GM12878 (cell line): ENCODE measurements around the gene OTUD4. TPM values are rescaled to one million over a fixed set of nuclear protein-coding genes. Genes with fewer than 3 reads are reported as not detected.

Experiments
- ATAC-seq: fragments of 200-7000 bp; cut with Tn5 transposase; 3 replicates; pipeline ENCODE4 v1.9.1; 2020; ENCODE audit warnings: mild to moderate bottlenecking, moderate library complexity
- BruUV-seq: library from RNA; stranded (reverse); fragments of 400-500 nt; replicated peaks from 2 replicates; lab custom pipeline; 2021; lab: Mats Ljungman, UMichigan
- CTCF ChIA-PET: fragments of 300-600 bp; sonication (Branson Sonifier 250); formaldehyde crosslinking; extraction: SDS; loops from one replicate; lab custom pipeline; 2021; ENCODE audit warnings: inconsistent platforms; lab: Yijun Ruan, JAX
- POLR2A ChIA-PET: fragments of 350-600 bp; formaldehyde crosslinking; extraction: SDS; loops from one replicate; lab custom pipeline; 2021; ENCODE audit warnings: inconsistent platforms; lab: Charles Lee
- RAD21 ChIA-PET: fragments of 300-600 bp; sonication (Branson Sonifier 250); formaldehyde crosslinking; loops from one replicate; lab custom pipeline; 2023; ENCODE audit warnings: antibody characterized with exemption; ENCODE audit not compliant: unreplicated experiment; lab: Charles Lee
- SMC1A ChIA-PET: fragments of 300-600 bp; sonication (Branson Sonifier 250); formaldehyde crosslinking; loops from one replicate; lab custom pipeline; 2023; ENCODE audit not compliant: unreplicated experiment, uncharacterized antibody; lab: Charles Lee
- DNase-seq: peaks from one replicate; pipeline ENCODE4 v3.0.0-alpha.2; 2011; ENCODE audit warnings: low read depth, low spot score
- FAIRE-seq: peaks from 3 replicates; lab custom pipeline; 2011; peaks lifted over from hg19 to GRCh38; lab: Jason Lieb, UNC
- H2AFZ ChIP-seq: 2 replicates; pipeline ENCODE4 v1.6.0; 2011; ENCODE audit warnings: low read depth, low read length, control low read depth; ENCODE audit not compliant: control insufficient read depth
- H3K27ac ChIP-seq: 2 replicates; pipeline ENCODE4 v1.5.1; 2011; ENCODE audit warnings: control low read depth; ENCODE audit not compliant: control insufficient read depth, insufficient read depth
- H3K27me3 ChIP-seq, 2 experiments: replicated peaks in 1 of 2; 2 replicates each; pipeline versions ENCODE4 v1.6.0 to v1.6.1; 2011; ENCODE audit warnings: low read length in 1 of 2; ENCODE audit not compliant: control insufficient read depth in 2 of 2, insufficient read depth in 2 of 2
- H3K36me3 ChIP-seq, 2 experiments: 2 replicates each; pipeline ENCODE4 v1.5.1; 2011; ENCODE audit warnings: low read length in 1 of 2; ENCODE audit not compliant: control insufficient read depth in 2 of 2, insufficient read depth in 2 of 2
- H3K4me1 ChIP-seq: 2 replicates; pipeline ENCODE4 v1.6.1; 2011; ENCODE audit warnings: mild to moderate bottlenecking, low read length, moderate library complexity, mixed read lengths; ENCODE audit not compliant: control insufficient read depth, insufficient read depth
- H3K4me2 ChIP-seq: 2 replicates; pipeline ENCODE4 v1.6.0; 2011; ENCODE audit warnings: control low read depth; ENCODE audit not compliant: control insufficient read depth, insufficient read depth
- H3K4me3 ChIP-seq: fragments of 200-600 bp; sonication (generic); 2 replicates; pipeline ENCODE4 v1.5.1; 2016
- H3K79me2 ChIP-seq: 2 replicates; pipeline ENCODE4 v1.6.0; 2011; ENCODE audit warnings: low read length; ENCODE audit not compliant: control insufficient read depth, insufficient read depth
- H3K9ac ChIP-seq: 2 replicates; pipeline ENCODE4 v1.8.0; 2011; ENCODE audit warnings: low read length, control low read depth, mixed read lengths; ENCODE audit not compliant: control insufficient read depth, insufficient read depth
- H3K9me3 ChIP-seq: replicated peaks from 3 replicates; pipeline ENCODE4 v1.5.1; 2011; ENCODE audit warnings: mild to moderate bottlenecking, low read length; ENCODE audit not compliant: control insufficient read depth, insufficient read depth
- H4K20me1 ChIP-seq: 2 replicates; pipeline ENCODE4 v1.6.0; 2011; ENCODE audit not compliant: control insufficient read depth, insufficient read depth
- EGR1 ChIP-seq, 2 experiments: IDR thresholded peaks; 1 replicate in 1 of 2; 2 replicates in 1 of 2; pipeline ENCODE4 v1.6.1; 2011 to 2012; ENCODE audit warnings: low read depth in 2 of 2, low read length in 2 of 2, borderline replicate concordance in 1 of 2, mild to moderate bottlenecking in 1 of 2, moderate library complexity in 1 of 2
- MXI1 ChIP-seq: fragments of 150-350 bp; IDR thresholded peaks from 2 replicates; pipeline ENCODE4 v1.6.1; 2011; ENCODE audit warnings: low read depth, mild to moderate bottlenecking, inconsistent platforms, low read length, improper control_type of control experiment
- NR2C1 ChIP-seq: fragments of 450-650 bp; IDR thresholded peaks from 2 replicates; pipeline ENCODE4 v1.6.1; 2017; ENCODE audit warnings: antibody characterized with exemption, mild to moderate bottlenecking, moderate library complexity
- PML ChIP-seq: IDR thresholded peaks from 2 replicates; pipeline ENCODE4 v1.6.1; 2012; ENCODE audit warnings: low read length, inconsistent platforms
- RAD51 ChIP-seq: fragments of 450-650 bp; IDR thresholded peaks from 2 replicates; pipeline ENCODE4 v1.6.1; 2016; ENCODE audit warnings: moderate library complexity, mild to moderate bottlenecking, inconsistent platforms
- RFX5 ChIP-seq: IDR thresholded peaks from 2 replicates; pipeline ENCODE4 v1.6.1; 2011; ENCODE audit warnings: low read depth, low read length, improper control_type of control experiment
- WGBS: methylation state at CpG from one replicate; pipeline ENCODE4 v1.1.6; 2016; ENCODE audit warnings: low lambda C conversion rate; ENCODE audit not compliant: insufficient replicate concordance, insufficient coverage; ENCODE audit errors: missing lambda C conversion rate; 5-methylcytosine and 5-hydroxymethylcytosine counted together
- in situ Hi-C: fragments of 300-500 bp; cut with MboI; formaldehyde crosslinking; loops from 9 replicates; pipeline ENCODE4 v1.14.3; 2018; ENCODE audit warnings: mixed read lengths
- intact Hi-C: fragments of 100-400 bp; cut with micrococcal nuclease; formaldehyde crosslinking; loops from one replicate; pipeline ENCODE4 v1.14.2; 2022; ENCODE audit not compliant: unreplicated experiment
- polyA plus RNA-seq, 11 experiments: library from polyadenylated mRNA; depleted of rRNA in 4 of 11; unstranded in 6 of 11; stranded (reverse) in 5 of 11; fragments of >200 nt; fragmentation: Nextera tagmentation in 4 of 11; fragmentation: Illumina TruSeq in 1 of 11; extraction: Ambion mirVana in 4 of 11; extraction: Trizol in 1 of 11; gene quantifications; 1 replicate in 1 of 11; 2 replicates in 10 of 11; pipeline versions ENCODE4 v1.2.1 to v1.2.3, GENCODE V29; 2011 to 2016; ENCODE audit warnings: inconsistent platforms in 2 of 11, missing spikeins in 2 of 11, low read depth in 1 of 11
- total RNA-seq, 4 experiments: library from RNA; depleted of rRNA in 3 of 4; stranded (reverse); fragments of >200 nt in 3 of 4; fragmentation: Illumina TruSeq in 1 of 4; extraction: Trizol in 1 of 4; gene quantifications; 2 replicates each; pipeline versions ENCODE4 v1.2.1 to v1.2.3, GENCODE V29; 2013 to 2021

OTUD4 gene
- total and polyA plus RNA-seq, 10 of the 15 experiments (the other 5 are each of a cell fraction or from before 2014, with no cell fraction given), result 2.2 to 26.3 (median 14.2) TPM

DNA sequence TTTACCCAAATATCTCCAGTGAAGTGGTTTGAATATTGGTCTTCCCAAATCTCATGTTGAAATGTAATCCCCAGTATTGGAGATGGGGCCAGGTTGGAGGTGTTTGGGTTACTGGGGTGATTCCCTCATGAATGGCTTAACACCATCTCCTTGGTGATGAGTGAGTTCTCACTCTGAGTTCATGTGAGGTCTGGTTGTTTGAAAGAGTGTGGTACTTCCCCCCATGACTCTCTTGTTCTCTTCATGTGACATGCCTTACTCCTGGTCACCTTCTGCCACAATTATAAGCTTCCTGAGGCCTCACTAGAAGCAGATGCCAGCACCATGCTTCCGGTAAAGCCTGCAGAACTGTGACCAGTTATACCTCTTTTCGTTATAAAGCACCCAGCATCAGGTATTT lies 32.9 kb upstream of the OTUD4 start:
- RAD21 ChIA-PET, result no interaction called here
- H3K9me3 ChIP-seq, result no peaks in the 10 kb centered on the region; the same call in 2 of the 3 replicates
- POLR2A ChIA-PET, result no interaction called here
- H3K36me3 ChIP-seq, result no peaks in the 10 kb centered on the region
- H3K4me3 ChIP-seq, result no peak overlapping the region
- H3K9ac ChIP-seq, result no peak overlapping the region
- DNase-seq, result no peak
- no peak overlapping the region for H3K27ac ChIP-seq
- FAIRE-seq, result no peak
- 0 out of 2 replicates have a peak, but pooled peaks have one; percentile 26 for TF ChIP-seq RAD51
- no peak for TF ChIP-seq NR2C1
- no peaks in the 10 kb centered on the region for H3K79me2 ChIP-seq
- H3K4me1 ChIP-seq, result peaks cover 2% of the 10 kb centered on the region; the same call in 1 of the 2 replicates
- no TSS peak for BruUV-seq
- H3K4me2 ChIP-seq, result no peak overlapping the region
- H2AFZ ChIP-seq, result no peak overlapping the region
- in situ Hi-C loops (no loop called here), intact Hi-C loops (no loop called here)
- CTCF ChIA-PET, result interaction anchor here (0.5 kb wide), 1 partner anchor 339 kb away, joined by 3 read pairs; no protein-coding TSS in a partner anchor
- ATAC-seq, result peak; percentile 55
- no peaks in the 10 kb centered on the region for H3K27me3 ChIP-seq
- H4K20me1 ChIP-seq, result no peaks in the 10 kb centered on the region
- 21% methylated on average over 2 of the region's 2 CpGs for WGBS
- SMC1A ChIA-PET, result no interaction called here

DNA sequence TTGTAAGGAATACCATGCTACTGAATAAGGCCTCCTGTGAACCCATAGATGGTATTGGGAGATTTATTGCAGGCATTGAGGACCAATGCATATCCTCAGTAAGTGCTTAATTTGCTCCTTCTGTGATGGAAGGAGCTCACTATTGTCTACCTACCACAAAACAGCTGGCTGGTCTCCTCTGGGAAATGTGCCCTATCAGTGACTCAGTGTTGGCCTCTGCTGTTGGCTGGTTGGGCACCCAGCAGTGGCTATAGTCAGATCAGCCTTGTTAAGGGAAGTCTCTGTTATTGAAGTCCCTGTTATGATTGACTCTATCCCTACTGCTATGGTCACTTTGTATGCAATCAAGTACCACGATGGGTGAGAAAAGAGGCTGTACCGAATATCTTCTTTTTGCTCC lies 27.5 kb upstream of the OTUD4 start:
- Histone ChIP-seq H2AFZ (no peak overlapping the region), H3K4me1 (no peaks in the 10 kb centered on the region)
- CTCF ChIA-PET, result interaction anchor here (0.7 to 1.2 kb wide), 5 partner anchors 9 to 346 kb away, joined by 3 to 5 read pairs (median 3); no protein-coding TSS in a partner anchor
- intact Hi-C loops, result no loop called here
- TF ChIP-seq MXI1, result no peak
- TF ChIP-seq EGR1 (IDR thresholded peaks at IDR 0.05; ENCODE audit: borderline replicate concordance in 1 of 2, low read depth in 2 of 2, low read length in 2 of 2), result no peak
- TF ChIP-seq RFX5, result no peak
- TF ChIP-seq PML, result no peak
- TF ChIP-seq, all 136 proteins: peak for 0
- in situ Hi-C loops, result no loop called here
- Histone ChIP-seq H3K36me3 (no peaks in the 10 kb centered on the region), H4K20me1 (no peaks in the 10 kb centered on the region), H3K4me3 (no peak overlapping the region), H3K4me2 (no peak overlapping the region), H3K9ac (no peak overlapping the region), H3K9me3 (no peaks in the 10 kb centered on the region; the same call in 2 of the 3 replicates), H3K27ac (no peak overlapping the region), H3K27me3 (no peaks in the 10 kb centered on the region), H3K79me2 (no peaks in the 10 kb centered on the region)
- ChIA-PET SMC1A (interaction anchor here (0.8 kb wide), 1 partner anchor 15 kb away, joined by 3 read pairs; no protein-coding TSS in a partner anchor), RAD21 (interaction anchor here (0.7 to 1.3 kb wide), 4 partner anchors 26 to 349 kb away, joined by 3 to 4 read pairs (median 3); no protein-coding TSS in a partner anchor), POLR2A (interaction anchor here (0.7 kb wide), 1 partner anchor 407 kb away, joined by 4 read pairs; no protein-coding TSS in a partner anchor)
- no peak for FAIRE-seq
- BruUV-seq, result no TSS peak
- ATAC-seq, result no peak
- WGBS, result 84% methylated on average over 2 of the region's 2 CpGs
- DNase-seq, result no peak
